GM18498 (cell line): ENCODE results near the gene NFKB2.

Source experiments
- ATAC-seq: cut with Tn5 transposase; IDR thresholded peaks from one replicate; pipeline ENCODE4 v1.9.1; 2021; ENCODE audit warnings: mild to moderate bottlenecking, moderate library complexity; ENCODE audit not compliant: unreplicated experiment

The NFKB2 gene

DNA sequence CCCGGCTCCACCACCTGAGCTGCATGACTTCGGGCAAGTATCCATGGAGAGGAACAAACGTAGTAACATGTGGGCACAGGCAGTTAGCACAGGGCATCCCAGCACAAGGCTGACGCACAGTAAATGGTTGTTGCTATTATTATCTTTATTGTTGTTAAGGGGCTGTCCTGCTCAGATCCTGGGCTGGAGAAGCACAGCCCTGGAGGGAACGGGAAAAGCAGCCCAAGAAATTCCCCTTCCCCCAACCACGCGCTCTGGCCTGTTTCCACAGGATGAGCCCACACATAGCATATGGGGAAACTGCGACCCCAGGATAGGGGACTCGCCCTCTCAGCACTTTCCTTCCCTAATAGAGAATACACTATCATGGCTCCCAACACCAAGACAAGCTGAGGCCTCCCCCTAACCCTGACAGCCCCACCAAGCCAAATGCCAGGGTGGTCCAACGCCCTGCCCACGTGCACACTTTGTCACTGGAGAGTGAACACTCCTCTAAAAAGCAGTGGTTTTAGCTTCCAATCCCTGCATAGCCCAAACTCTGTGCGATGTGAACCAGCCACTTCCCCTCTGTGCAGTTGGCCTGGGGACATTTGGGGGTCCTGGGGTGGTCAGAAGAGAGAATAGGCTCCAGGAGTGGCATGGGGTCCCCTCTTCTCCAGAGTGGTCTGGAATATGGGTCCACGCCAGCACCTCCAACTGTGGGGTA lies 12.1 kb downstream of the NFKB2 start:
- no peak for ATAC-seq

GRCh38 chr10:102408131-102408727 lies 12.7 kb downstream of the NFKB2 start:
- no peak for ATAC-seq

GRCh38 chr10:102408728-102409603 lies 13.5 kb downstream of the NFKB2 start:
- peak; percentile 37 for ATAC-seq

GRCh38 chr10:102409604-102410428 lies 14.3 kb downstream of the NFKB2 start:
- no peak for ATAC-seq

DNA sequence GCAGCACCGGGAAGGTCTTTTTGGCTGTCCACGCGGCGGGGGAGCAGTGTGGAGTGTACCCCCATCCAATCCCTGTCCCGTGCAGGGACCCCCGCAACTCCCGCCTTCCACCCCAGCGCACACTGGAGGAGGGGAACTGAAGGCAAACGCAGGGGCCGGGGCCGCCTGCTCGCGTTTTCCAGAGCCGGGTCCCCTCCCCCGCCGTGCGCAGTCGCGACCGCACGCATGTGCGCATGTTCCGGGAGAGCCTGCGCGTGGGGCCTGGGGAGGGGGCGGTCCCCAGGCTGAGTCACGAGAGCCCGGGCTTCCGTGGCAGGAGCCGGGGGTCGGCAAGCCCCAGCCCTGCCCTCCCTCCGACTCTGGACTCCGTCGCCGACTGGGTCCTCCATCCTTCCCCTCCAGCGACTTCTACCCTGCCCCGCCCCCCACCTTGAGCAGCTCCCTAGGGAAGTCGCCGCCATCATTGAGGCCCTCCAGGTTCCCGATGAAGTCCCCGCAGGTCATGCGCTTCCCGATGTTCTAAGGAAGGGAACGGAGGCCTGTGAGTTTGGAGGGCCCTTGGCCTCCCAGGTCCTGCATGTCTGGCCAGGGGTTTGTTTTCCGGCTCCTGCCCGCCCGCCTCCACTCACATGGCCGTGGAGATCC lies 15.0 kb downstream of the NFKB2 start:
- ATAC-seq, result no peak

- ATAC-seq, result no peak
Observed at GRCh38 chr10:102411341-102412255, 16.1 kb downstream of the NFKB2 start.

GRCh38 chr10:102412293-102412692 lies 16.8 kb downstream of the NFKB2 start:
- ATAC-seq, result no peak

DNA sequence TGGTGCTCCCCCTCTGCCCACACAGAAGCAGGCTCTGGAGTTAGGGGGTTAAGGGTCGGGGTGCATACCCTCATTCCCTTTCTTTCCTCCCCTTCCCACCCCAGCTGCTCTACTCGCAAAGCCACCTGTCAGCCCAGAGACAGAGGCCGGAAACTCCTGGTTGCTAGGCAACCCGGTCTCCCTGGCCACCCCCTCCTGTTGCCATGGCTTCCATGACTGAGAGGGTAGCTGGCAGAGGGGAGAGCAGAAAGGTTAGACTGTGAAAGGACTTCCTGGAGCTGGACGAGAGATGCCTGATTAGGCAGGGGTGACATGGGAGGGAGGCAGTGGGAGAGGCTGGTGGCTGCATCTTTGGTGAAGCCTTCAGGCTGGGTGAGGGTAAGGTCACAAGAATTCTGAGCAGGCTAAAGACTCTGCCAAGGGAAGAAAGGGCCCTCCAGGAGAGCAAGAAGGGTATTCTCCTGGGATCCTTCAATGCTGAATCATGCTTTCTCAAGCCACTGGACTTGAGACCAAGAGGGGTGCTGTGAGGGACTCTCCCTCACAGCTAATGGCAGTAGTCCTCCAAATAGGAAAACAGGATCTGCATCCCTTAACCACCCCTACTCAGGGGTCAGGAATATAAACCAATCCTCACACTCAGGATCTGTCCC lies 17.7 kb downstream of the NFKB2 start:
- no peak for ATAC-seq

DNA sequence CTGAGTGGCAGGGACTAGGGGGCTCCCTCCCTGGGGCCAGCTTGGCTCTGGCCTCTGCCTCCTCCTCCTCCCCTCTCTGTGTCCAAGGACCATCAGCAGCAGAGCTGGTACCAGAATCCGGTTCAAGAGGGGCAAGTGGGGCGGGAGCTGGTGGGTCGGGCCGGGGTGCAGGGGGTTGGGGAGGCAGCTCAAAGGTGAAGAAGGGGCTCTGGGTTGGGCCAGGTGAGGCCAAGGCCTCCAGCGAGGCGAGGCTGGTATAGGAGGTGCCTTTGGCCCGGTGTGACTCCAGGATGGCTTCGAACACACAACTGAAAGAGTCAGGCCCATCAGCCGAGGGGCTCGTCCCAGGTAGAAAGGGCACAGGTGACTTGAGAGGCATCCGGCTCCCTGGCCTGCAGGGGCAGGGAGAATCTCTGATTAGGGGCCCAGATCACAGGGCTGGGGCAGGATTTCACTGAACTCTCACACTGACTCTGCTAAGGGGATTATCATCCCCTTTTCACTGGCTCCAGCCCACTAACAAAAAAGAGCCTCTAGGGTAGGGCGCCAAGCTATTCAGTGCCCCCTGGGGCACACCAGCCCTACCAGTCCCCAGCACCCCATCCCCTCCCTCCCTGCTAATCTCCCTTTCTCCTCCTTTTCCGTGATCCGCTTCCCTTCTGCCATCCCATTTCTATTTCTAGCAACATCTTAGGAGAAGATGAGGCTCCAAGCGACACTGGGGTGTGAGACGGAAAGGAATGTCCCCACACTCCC lies 18.5 kb downstream of the NFKB2 start:
- no peak for ATAC-seq

- ATAC-seq, result no peak
Observed at GRCh38 chr10:102414749-102415148, 19.2 kb downstream of the NFKB2 start.

GRCh38 chr10:102416283-102416682 lies 20.8 kb downstream of the NFKB2 start:
- ATAC-seq, result no peak

- ATAC-seq, result no peak
Observed at GRCh38 chr10:102416695-102417094, 21.2 kb downstream of the NFKB2 start.

- no peak for ATAC-seq
Observed at GRCh38 chr10:102418622-102419268, 23.2 kb downstream of the NFKB2 start, which contains the start of gene PSD. Gene PSD (minus strand): TSS chr10:102418785. CDS start chr10:102417038, 1,747 bp downstream.

DNA sequence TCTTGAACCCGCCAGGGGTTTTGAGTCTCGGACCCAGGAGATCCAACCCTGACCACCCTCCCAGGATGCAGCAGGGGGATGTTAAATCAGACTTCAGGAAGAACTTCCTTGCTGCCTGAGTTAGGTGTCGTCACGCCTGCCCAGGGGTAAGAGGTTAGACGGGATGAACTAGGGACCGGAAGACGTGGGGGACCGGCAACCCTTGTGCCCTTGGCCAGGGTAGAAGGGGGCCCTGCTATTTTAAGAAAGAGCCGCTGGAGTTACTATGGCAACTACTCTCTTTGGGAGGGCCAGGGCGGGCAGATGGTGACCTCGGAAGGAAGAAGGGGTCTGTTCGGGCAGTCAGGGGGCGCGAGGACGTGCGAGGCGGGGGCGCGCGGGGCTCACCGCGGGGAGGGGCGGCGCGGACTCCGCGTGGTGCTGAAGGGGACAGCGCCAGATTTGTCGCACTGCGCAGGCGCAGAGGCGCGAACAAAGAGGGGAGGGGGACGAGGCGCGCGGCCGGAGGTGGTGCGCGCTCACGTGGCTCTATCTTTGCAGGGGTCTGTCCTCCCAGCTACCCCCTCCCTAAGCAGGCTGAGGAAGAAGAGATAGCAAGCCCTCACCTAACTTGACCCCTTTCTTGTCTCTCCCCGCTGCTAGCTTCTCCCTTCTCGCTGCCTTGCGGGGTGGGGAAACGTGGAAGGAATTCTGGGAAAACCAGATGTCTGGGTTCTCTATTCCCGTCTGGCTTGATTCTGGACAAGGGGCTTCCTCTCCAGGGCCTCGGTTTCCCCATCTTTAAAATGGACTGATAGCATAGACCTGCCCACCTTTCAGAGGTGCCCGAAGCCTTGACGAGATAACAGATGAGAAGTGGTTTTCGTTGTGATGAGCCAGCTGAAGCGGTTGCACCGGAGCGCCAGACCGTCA lies 24.0 kb downstream of the NFKB2 start:
- ATAC-seq, result no peak

DNA sequence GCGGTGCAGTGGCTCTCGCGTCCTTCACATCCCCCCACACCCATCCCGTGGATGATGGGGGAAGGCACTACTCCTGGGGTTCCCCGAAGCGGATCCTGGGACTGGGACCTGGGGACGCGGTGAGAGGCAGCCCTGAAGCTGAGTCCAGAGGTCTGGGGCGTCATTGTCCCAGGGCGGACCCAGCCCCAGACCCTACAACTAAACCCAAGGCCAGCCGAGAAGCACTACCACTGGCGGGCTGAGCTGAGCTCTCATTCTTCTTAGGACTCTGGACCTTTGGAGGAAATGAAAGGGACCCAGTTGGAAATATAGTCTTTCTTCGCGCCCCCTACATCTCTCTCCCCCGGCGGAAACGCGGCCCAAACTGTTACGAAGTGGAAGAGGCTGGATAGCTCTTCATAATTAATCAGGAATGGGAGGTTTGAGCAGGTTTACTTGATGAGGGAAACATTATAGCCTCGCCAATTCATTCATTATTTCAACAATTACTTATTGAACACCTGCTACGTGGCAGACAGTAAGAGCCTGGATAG lies 24.7 kb downstream of the NFKB2 start:
- ATAC-seq, result no peak
